GM12878 (cell line): ENCODE measurements around the gene CCDC87. TPM values are rescaled to one million over a fixed set of nuclear protein-coding genes. Genes with fewer than 3 reads are reported as not detected.

Experiments
- ATAC-seq: fragments of 200-7000 bp; cut with Tn5 transposase; 3 replicates; pipeline ENCODE4 v1.9.1; 2020; ENCODE audit warnings: mild to moderate bottlenecking, moderate library complexity
- BruUV-seq: library from RNA; stranded (reverse); fragments of 400-500 nt; replicated peaks from 2 replicates; lab custom pipeline; 2021; lab: Mats Ljungman, UMichigan
- CTCF ChIA-PET: fragments of 300-600 bp; sonication (Branson Sonifier 250); formaldehyde crosslinking; extraction: SDS; loops from one replicate; lab custom pipeline; 2021; ENCODE audit warnings: inconsistent platforms; lab: Yijun Ruan, JAX
- POLR2A ChIA-PET: fragments of 350-600 bp; formaldehyde crosslinking; extraction: SDS; loops from one replicate; lab custom pipeline; 2021; ENCODE audit warnings: inconsistent platforms; lab: Charles Lee
- RAD21 ChIA-PET: fragments of 300-600 bp; sonication (Branson Sonifier 250); formaldehyde crosslinking; loops from one replicate; lab custom pipeline; 2023; ENCODE audit warnings: antibody characterized with exemption; ENCODE audit not compliant: unreplicated experiment; lab: Charles Lee
- SMC1A ChIA-PET: fragments of 300-600 bp; sonication (Branson Sonifier 250); formaldehyde crosslinking; loops from one replicate; lab custom pipeline; 2023; ENCODE audit not compliant: unreplicated experiment, uncharacterized antibody; lab: Charles Lee
- DNase-seq: peaks from one replicate; pipeline ENCODE4 v3.0.0-alpha.2; 2011; ENCODE audit warnings: low read depth, low spot score
- FAIRE-seq: peaks from 3 replicates; lab custom pipeline; 2011; peaks lifted over from hg19 to GRCh38; lab: Jason Lieb, UNC
- H2AFZ ChIP-seq: 2 replicates; pipeline ENCODE4 v1.6.0; 2011; ENCODE audit warnings: low read depth, low read length, control low read depth; ENCODE audit not compliant: control insufficient read depth
- H3K27ac ChIP-seq: 2 replicates; pipeline ENCODE4 v1.5.1; 2011; ENCODE audit warnings: control low read depth; ENCODE audit not compliant: control insufficient read depth, insufficient read depth
- H3K27me3 ChIP-seq, 2 experiments: replicated peaks in 1 of 2; 2 replicates each; pipeline versions ENCODE4 v1.6.0 to v1.6.1; 2011; ENCODE audit warnings: low read length in 1 of 2; ENCODE audit not compliant: control insufficient read depth in 2 of 2, insufficient read depth in 2 of 2
- H3K36me3 ChIP-seq, 2 experiments: 2 replicates each; pipeline ENCODE4 v1.5.1; 2011; ENCODE audit warnings: low read length in 1 of 2; ENCODE audit not compliant: control insufficient read depth in 2 of 2, insufficient read depth in 2 of 2
- H3K4me1 ChIP-seq: 2 replicates; pipeline ENCODE4 v1.6.1; 2011; ENCODE audit warnings: mild to moderate bottlenecking, low read length, moderate library complexity, mixed read lengths; ENCODE audit not compliant: control insufficient read depth, insufficient read depth
- H3K4me2 ChIP-seq: 2 replicates; pipeline ENCODE4 v1.6.0; 2011; ENCODE audit warnings: control low read depth; ENCODE audit not compliant: control insufficient read depth, insufficient read depth
- H3K4me3 ChIP-seq: fragments of 200-600 bp; sonication (generic); 2 replicates; pipeline ENCODE4 v1.5.1; 2016
- H3K79me2 ChIP-seq: 2 replicates; pipeline ENCODE4 v1.6.0; 2011; ENCODE audit warnings: low read length; ENCODE audit not compliant: control insufficient read depth, insufficient read depth
- H3K9ac ChIP-seq: 2 replicates; pipeline ENCODE4 v1.8.0; 2011; ENCODE audit warnings: low read length, control low read depth, mixed read lengths; ENCODE audit not compliant: control insufficient read depth, insufficient read depth
- H3K9me3 ChIP-seq: replicated peaks from 3 replicates; pipeline ENCODE4 v1.5.1; 2011; ENCODE audit warnings: mild to moderate bottlenecking, low read length; ENCODE audit not compliant: control insufficient read depth, insufficient read depth
- H4K20me1 ChIP-seq: 2 replicates; pipeline ENCODE4 v1.6.0; 2011; ENCODE audit not compliant: control insufficient read depth, insufficient read depth
- E2F8 ChIP-seq: fragments of 450-650 bp; IDR thresholded peaks from 2 replicates; pipeline ENCODE4 v1.6.1; 2018; ENCODE audit warnings: mild to moderate bottlenecking, low read depth, moderate library complexity; ENCODE audit not compliant: partially characterized antibody
- ELK1 ChIP-seq: IDR thresholded peaks from 2 replicates; pipeline ENCODE4 v1.6.1; 2012; ENCODE audit warnings: low read depth, low read length, improper control_type of control experiment
- FOXM1 ChIP-seq: IDR thresholded peaks from 2 replicates; pipeline ENCODE4 v1.6.1; 2012; ENCODE audit warnings: low read depth, mild to moderate bottlenecking, inconsistent platforms, low read length, moderate library complexity
- HDAC6 ChIP-seq: fragments of 200-600 bp; sonication (generic); IDR thresholded peaks from one replicate; pipeline ENCODE4 v1.8.0; 2017; ENCODE audit warnings: antibody characterized with exemption; ENCODE audit not compliant: unreplicated experiment
- SMAD1 ChIP-seq: fragments of 450-650 bp; IDR thresholded peaks from 2 replicates; pipeline ENCODE4 v1.6.1; 2018; ENCODE audit warnings: mild to moderate bottlenecking, low read depth; ENCODE audit not compliant: partially characterized antibody
- SP1 ChIP-seq: IDR thresholded peaks from one replicate; pipeline ENCODE4 v1.6.1; 2011; ENCODE audit warnings: low read depth, low read length
- USF2 ChIP-seq: IDR thresholded peaks from 2 replicates; pipeline ENCODE4 v1.6.1; 2011; ENCODE audit warnings: low read depth, low read length, improper control_type of control experiment, borderline replicate concordance
- ZBTB40 ChIP-seq: fragments of 450-650 bp; IDR thresholded peaks from 2 replicates; pipeline ENCODE4 v1.6.1; 2016; ENCODE audit warnings: mild to moderate bottlenecking, moderate library complexity, borderline replicate concordance
- WGBS: methylation state at CpG from one replicate; pipeline ENCODE4 v1.1.6; 2016; ENCODE audit warnings: low lambda C conversion rate; ENCODE audit not compliant: insufficient replicate concordance, insufficient coverage; ENCODE audit errors: missing lambda C conversion rate; 5-methylcytosine and 5-hydroxymethylcytosine counted together
- in situ Hi-C: fragments of 300-500 bp; cut with MboI; formaldehyde crosslinking; loops from 9 replicates; pipeline ENCODE4 v1.14.3; 2018; ENCODE audit warnings: mixed read lengths
- intact Hi-C: fragments of 100-400 bp; cut with micrococcal nuclease; formaldehyde crosslinking; loops from one replicate; pipeline ENCODE4 v1.14.2; 2022; ENCODE audit not compliant: unreplicated experiment
- polyA plus RNA-seq, 11 experiments: library from polyadenylated mRNA; depleted of rRNA in 4 of 11; unstranded in 6 of 11; stranded (reverse) in 5 of 11; fragments of >200 nt; fragmentation: Nextera tagmentation in 4 of 11; fragmentation: Illumina TruSeq in 1 of 11; extraction: Ambion mirVana in 4 of 11; extraction: Trizol in 1 of 11; gene quantifications; 1 replicate in 1 of 11; 2 replicates in 10 of 11; pipeline versions ENCODE4 v1.2.1 to v1.2.3, GENCODE V29; 2011 to 2016; ENCODE audit warnings: inconsistent platforms in 2 of 11, missing spikeins in 2 of 11, low read depth in 1 of 11
- total RNA-seq, 4 experiments: library from RNA; depleted of rRNA in 3 of 4; stranded (reverse); fragments of >200 nt in 3 of 4; fragmentation: Illumina TruSeq in 1 of 4; extraction: Trizol in 1 of 4; gene quantifications; 2 replicates each; pipeline versions ENCODE4 v1.2.1 to v1.2.3, GENCODE V29; 2013 to 2021

The CCDC87 gene
- total and polyA plus RNA-seq, 10 of the 15 experiments (the other 5 are each of a cell fraction or from before 2014, with no cell fraction given): 0.02 to 0.17 (median 0.09) TPM; not detected in 3

GRCh38 chr11:66547662-66548009, 45.2 kb downstream of the CCDC87 start (continued):
- TF ChIP-seq ELK1 (no peak), E2F8 (no peak)

- intact Hi-C loops (loop anchor here (1.0 kb wide), 1 partner anchor 131 kb away; no protein-coding TSS in a partner anchor), in situ Hi-C loops (no loop called here)
- ChIA-PET SMC1A (interaction anchor here (1.2 to 5.6 kb wide), 4 partner anchors 10 to 131 kb away, joined by 3 to 37 read pairs (median 5); partner anchors contain the start of gene RBM4B), RAD21 (interaction anchor here (2.3 to 2.9 kb wide), 2 partner anchors 91 to 131 kb away, joined by 11 to 37 read pairs; partner anchors contain the start of genes RBM4 and RBM4B), CTCF (interaction anchor here (1.0 to 4.3 kb wide), 2 partner anchors 69 to 131 kb away, joined by 3 to 32 read pairs; partner anchors contain the start of genes RBM14 and RBM4B), POLR2A (interaction anchor here (1.2 to 4.0 kb wide), 3 partner anchors 70 to 131 kb away, joined by 6 to 26 read pairs (median 9); partner anchors contain the start of genes RBM14 and RBM4B)
- Histone ChIP-seq H3K4me1 (peaks cover 10% of the 10 kb centered on the region), H3K9ac (no peak overlapping the region), H3K27me3 (no peaks in the 10 kb centered on the region), H3K4me2 (peak overlapping the region; percentile 97; the same call in 1 of the 2 replicates), H3K79me2 (peaks cover 2% of the 10 kb centered on the region), H4K20me1 (no peaks in the 10 kb centered on the region), H3K4me3 (peak overlapping the region; percentile 86), H2AFZ (no peak overlapping the region), H3K36me3 (no peaks in the 10 kb centered on the region; a peak in 1 of 4 replicates), H3K9me3 (no peaks in the 10 kb centered on the region), H3K27ac (no peak overlapping the region)
- FAIRE-seq: no peak
- no peak for DNase-seq
- BruUV-seq: no TSS peak
- WGBS: 17% methylated on average over 16 of the region's 18 CpGs
- ATAC-seq: peak; percentile 3; the same call in 1 of the 3 replicates
- no peak for TF ChIP-seq SMAD1
- TF ChIP-seq FOXM1: no peak
- TF ChIP-seq USF2: no peak
- TF ChIP-seq HDAC6: no peak
- no peak for TF ChIP-seq ZBTB40
- TF ChIP-seq SP1: no peak
Observed at GRCh38 chr11:66546966-66547661, 45.7 kb downstream of the CCDC87 start.
